Measurements from ENCODE around the gene GRIK2. TPM values are rescaled to one million over a fixed set of nuclear protein-coding genes. Genes with fewer than 3 reads are reported as not detected.

GRIK2 gene
- total RNA-seq, 1 donor from 2014 or later, result 2.5 TPM

DNA sequence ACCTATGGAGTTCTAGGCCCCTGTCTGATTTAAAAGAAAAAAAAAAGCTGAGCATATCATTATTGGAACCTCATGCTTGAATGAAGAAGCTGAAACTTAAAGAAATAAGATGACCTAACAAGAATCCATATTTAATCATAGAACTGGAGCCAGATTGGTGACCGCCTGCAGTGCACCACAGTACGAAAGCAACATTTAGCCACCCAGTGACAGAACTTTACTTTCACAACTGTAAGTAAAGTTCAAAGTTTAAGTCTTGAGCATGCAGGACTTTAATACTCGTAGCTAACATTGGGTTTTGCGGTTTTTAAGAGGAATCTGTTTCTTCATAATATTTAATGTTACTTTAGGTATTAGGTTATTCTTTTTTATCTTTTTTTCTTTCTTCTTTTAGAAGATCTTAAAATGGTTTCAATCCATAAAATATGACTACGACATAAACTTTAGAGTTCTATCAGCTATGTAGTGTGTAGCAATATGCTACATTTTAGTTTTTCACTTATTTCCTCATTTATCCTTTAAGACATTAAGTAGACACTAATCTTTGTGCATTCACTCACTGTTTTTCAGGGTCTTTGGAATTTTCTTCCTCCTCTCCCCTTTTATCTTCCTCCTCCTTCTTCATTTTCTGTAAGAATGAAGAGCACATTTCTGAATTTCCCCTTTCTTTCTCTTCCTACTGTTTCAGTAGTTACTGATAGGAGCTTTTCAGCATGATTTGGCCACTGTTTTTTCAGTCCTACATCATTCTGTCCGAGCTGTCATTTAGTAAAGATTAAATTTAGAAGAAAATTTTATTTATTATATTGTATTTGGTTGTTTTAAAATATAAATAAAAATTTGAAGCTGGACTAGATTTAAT lies 514.1 kb downstream of the GRIK2 start:
- H3K79me2 ChIP-seq (ENCODE audit: insufficient read depth, low read length), result no peaks in the 10 kb centered on the region
- no peak for FAIRE-seq

DNA sequence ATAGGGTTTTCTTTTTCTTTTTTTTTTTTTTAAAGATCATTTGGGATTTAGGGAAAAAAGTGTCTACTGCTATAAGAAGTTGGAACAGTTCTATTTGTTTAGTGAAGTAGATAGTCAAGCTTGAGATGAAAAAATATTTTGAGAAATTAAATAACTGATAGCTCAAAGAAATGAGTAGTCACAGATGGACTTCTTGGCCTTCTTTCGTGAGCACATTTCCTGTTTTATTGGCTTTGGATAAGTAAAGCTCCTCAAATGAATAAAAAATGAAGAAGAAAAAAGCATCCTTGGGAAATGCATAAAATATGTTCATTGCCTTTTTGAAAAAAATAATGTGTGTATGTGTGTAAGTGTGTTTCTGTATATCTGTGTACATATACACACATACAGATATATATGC lies 515.9 kb downstream of the GRIK2 start:
- no peaks in the 10 kb centered on the region for H3K79me2 ChIP-seq (ENCODE audit: insufficient read depth, low read length)
- H3K4me3 Mint-ChIP-seq (ENCODE audit: unreplicated experiment), result no peak overlapping the region
- H3K4me2 ChIP-seq (ENCODE audit: low read length), result no peak overlapping the region
- H3K27me3 Mint-ChIP-seq (ENCODE audit: low read depth, unreplicated experiment), result no peaks in the 10 kb centered on the region
- H3K27ac Mint-ChIP-seq (ENCODE audit: unreplicated experiment), result no peak overlapping the region
- TF ChIP-seq EZH2 (IDR thresholded peaks at IDR 0.05; ENCODE audit: insufficient read depth, low read length) (no peak), CTCF (IDR thresholded peaks at IDR 0.05; ENCODE audit: insufficient read depth, low read depth, low read length) (no peak)
- no peak overlapping the region for H3K9ac ChIP-seq (ENCODE audit: low read length)
- H3K4me1 Mint-ChIP-seq (ENCODE audit: low read depth, unreplicated experiment), result no peaks in the 10 kb centered on the region
- no peaks in the 10 kb centered on the region for H3K36me3 ChIP-seq (ENCODE audit: insufficient read depth, low read length)
- no peak overlapping the region for H2AFZ ChIP-seq (ENCODE audit: low read depth, low read length)
- no peaks in the 10 kb centered on the region for H3K36me3 Mint-ChIP-seq (ENCODE audit: low read depth, unreplicated experiment)
- DNase-seq (ENCODE audit: low read depth) (no peak), FAIRE-seq (no peak)
- H3K27me3 ChIP-seq (ENCODE audit: insufficient read depth, low read length), result no peaks in the 10 kb centered on the region
- no peaks in the 10 kb centered on the region for H4K20me1 ChIP-seq (ENCODE audit: insufficient read depth, low read length)
- no peaks in the 10 kb centered on the region for H3K9me3 Mint-ChIP-seq (ENCODE audit: unreplicated experiment)
- H3K9me3 ChIP-seq (ENCODE audit: insufficient read depth, low read depth, low read length), result no peaks in the 10 kb centered on the region
- no peak overlapping the region for H3K4me3 ChIP-seq (ENCODE audit: insufficient read depth, low read depth, low read length)
- H3K27ac ChIP-seq (ENCODE audit: low read depth, low read length), result no peak overlapping the region
- H3K4me1 ChIP-seq (ENCODE audit: insufficient read depth, low read length), result no peaks in the 10 kb centered on the region

More for the DNA sequence above, 514.1 kb downstream of the GRIK2 start:
- TF ChIP-seq CTCF (IDR thresholded peaks at IDR 0.05; ENCODE audit: insufficient read depth, low read depth, low read length) (no peak), EZH2 (IDR thresholded peaks at IDR 0.05; ENCODE audit: insufficient read depth, low read length) (no peak)
- no peak overlapping the region for H3K4me3 ChIP-seq (ENCODE audit: insufficient read depth, low read depth, low read length)
- H3K9ac ChIP-seq (ENCODE audit: low read length), result no peak overlapping the region
- H3K9me3 Mint-ChIP-seq (ENCODE audit: unreplicated experiment), result no peaks in the 10 kb centered on the region
- no peaks in the 10 kb centered on the region for H3K27me3 Mint-ChIP-seq (ENCODE audit: low read depth, unreplicated experiment)
- no peak overlapping the region for H2AFZ ChIP-seq (ENCODE audit: low read depth, low read length)
- H3K27ac ChIP-seq (ENCODE audit: low read depth, low read length), result no peak overlapping the region
- no peaks in the 10 kb centered on the region for H3K36me3 Mint-ChIP-seq (ENCODE audit: low read depth, unreplicated experiment)
- DNase-seq (ENCODE audit: low read depth), result no peak
- H3K4me3 Mint-ChIP-seq (ENCODE audit: unreplicated experiment), result no peak overlapping the region
- H3K4me1 ChIP-seq (ENCODE audit: insufficient read depth, low read length), result no peaks in the 10 kb centered on the region
- H4K20me1 ChIP-seq (ENCODE audit: insufficient read depth, low read length), result no peaks in the 10 kb centered on the region
- no peaks in the 10 kb centered on the region for H3K9me3 ChIP-seq (ENCODE audit: insufficient read depth, low read depth, low read length)
- H3K27me3 ChIP-seq (ENCODE audit: insufficient read depth, low read length), result no peaks in the 10 kb centered on the region
- no peaks in the 10 kb centered on the region for H3K36me3 ChIP-seq (ENCODE audit: insufficient read depth, low read length)
- H3K4me2 ChIP-seq (ENCODE audit: low read length), result no peak overlapping the region
- no peaks in the 10 kb centered on the region for H3K4me1 Mint-ChIP-seq (ENCODE audit: low read depth, unreplicated experiment)
- H3K27ac Mint-ChIP-seq (ENCODE audit: unreplicated experiment), result no peak overlapping the region

DNA sequence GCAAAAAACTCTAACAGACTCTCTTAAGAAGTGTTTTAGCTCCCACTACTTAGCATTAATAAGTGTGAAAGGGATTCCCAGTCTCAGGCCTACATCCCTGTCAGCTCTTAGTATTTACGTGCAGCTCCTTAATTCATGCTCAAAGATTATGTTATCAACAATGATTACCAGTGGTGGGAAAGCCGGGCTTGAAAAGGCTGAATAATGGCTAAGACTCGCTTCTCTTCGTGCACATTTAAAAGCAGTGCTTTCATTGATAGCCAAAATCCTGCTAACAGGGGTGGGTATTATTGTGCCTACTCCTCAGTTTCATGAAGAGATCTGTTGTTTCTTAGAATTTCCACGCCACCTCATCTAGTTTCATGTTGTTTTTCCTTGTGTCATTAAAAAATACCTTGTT lies 518.8 kb downstream of the GRIK2 start:
- Mint-ChIP-seq H3K9me3 (ENCODE audit: unreplicated experiment) (no peaks in the 10 kb centered on the region), H3K27me3 (ENCODE audit: low read depth, unreplicated experiment) (no peaks in the 10 kb centered on the region), H3K27ac (ENCODE audit: unreplicated experiment) (no peak overlapping the region)

More for the DNA sequence above, 518.8 kb downstream of the GRIK2 start:
- no peak overlapping the region for H3K4me2 ChIP-seq (ENCODE audit: low read length)
- DNase-seq (ENCODE audit: low read depth), result no peak
- H2AFZ ChIP-seq (ENCODE audit: low read depth, low read length), result peak overlapping the region; percentile 27
- no peaks in the 10 kb centered on the region for H3K4me1 ChIP-seq (ENCODE audit: insufficient read depth, low read length)
- no peaks in the 10 kb centered on the region for H4K20me1 ChIP-seq (ENCODE audit: insufficient read depth, low read length)
- H3K9ac ChIP-seq (ENCODE audit: low read length), result no peak overlapping the region
- no peaks in the 10 kb centered on the region for H3K79me2 ChIP-seq (ENCODE audit: insufficient read depth, low read length)
- no peak overlapping the region for H3K4me3 ChIP-seq (ENCODE audit: insufficient read depth, low read depth, low read length)
- H3K27me3 ChIP-seq (ENCODE audit: insufficient read depth, low read length), result no peaks in the 10 kb centered on the region
- no peaks in the 10 kb centered on the region for H3K36me3 Mint-ChIP-seq (ENCODE audit: low read depth, unreplicated experiment)
- H3K4me1 Mint-ChIP-seq (ENCODE audit: low read depth, unreplicated experiment), result no peaks in the 10 kb centered on the region
- TF ChIP-seq EZH2 (IDR thresholded peaks at IDR 0.05; ENCODE audit: insufficient read depth, low read length), result no peak
- no peak for TF ChIP-seq CTCF (IDR thresholded peaks at IDR 0.05; ENCODE audit: insufficient read depth, low read depth, low read length)
- H3K4me3 Mint-ChIP-seq (ENCODE audit: unreplicated experiment), result no peak overlapping the region
- no peak for FAIRE-seq
- H3K36me3 ChIP-seq (ENCODE audit: insufficient read depth, low read length), result no peaks in the 10 kb centered on the region
- H3K27ac ChIP-seq (ENCODE audit: low read depth, low read length), result no peak overlapping the region
- H3K9me3 ChIP-seq (ENCODE audit: insufficient read depth, low read depth, low read length), result no peaks in the 10 kb centered on the region
